ENCODE measurements around the gene RBP3. TPM values are rescaled to one million over a fixed set of nuclear protein-coding genes. Genes with fewer than 3 reads are reported as not detected.

RBP3 gene
- total and polyA plus RNA-seq, 10 donors = not detected

- H3K4me3 ChIP-seq = no peak overlapping the region
- H3K27ac ChIP-seq = no peak overlapping the region
- TF ChIP-seq POLR2AphosphoS5 (IDR thresholded peaks at IDR 0.05) (no peak), CTCF (IDR thresholded peaks at IDR 0.05 in 8 of 11, conservative IDR thresholded peaks at IDR 0.05 in 3 of 11) (no peak)
- no peaks in the 10 kb centered on the region for H3K4me1 ChIP-seq
- peak; percentile 40 for DNase-seq
- H3K9me3 ChIP-seq = no peaks in the 10 kb centered on the region
- peaks cover 0 to 19% (median 0%) of the 10 kb centered on the region in 7 donors for H3K27me3 ChIP-seq (replicated peaks in 1 of 7)
- WGBS, 5 donors = 80 to 95% (median 87%) methylated on average over 7 of the region's 7 CpGs
- no peaks in the 10 kb centered on the region for H3K36me3 ChIP-seq
- intact Hi-C loops (cut with DNase I; ENCODE audit: low total_unique reads) = no loop called here
These were observed 23.7 kb downstream of the RBP3 start for GRCh38 chr10:47371629-47372485.

- no peak overlapping the region for H3K27ac ChIP-seq
- H3K27me3 ChIP-seq (replicated peaks in 1 of 7) = peaks cover 0 to 26% (median 0%) of the 10 kb centered on the region in 7 donors
- no peaks in the 10 kb centered on the region for H3K36me3 ChIP-seq
- intact Hi-C loops (cut with DNase I; ENCODE audit: low total_unique reads) = no loop called here
- no peaks in the 10 kb centered on the region for H3K9me3 ChIP-seq
- TF ChIP-seq POLR2AphosphoS5 (IDR thresholded peaks at IDR 0.05) (no peak), CTCF (IDR thresholded peaks at IDR 0.05 in 8 of 11, conservative IDR thresholded peaks at IDR 0.05 in 3 of 11) (no peak), POLR2A (IDR thresholded peaks at IDR 0.05) (no peak)
- DNase-seq = peak; percentile 63
- H3K4me3 ChIP-seq = no peak overlapping the region
- WGBS, 5 donors = 62 to 69% (median 64%) methylated on average over 6 of the region's 6 CpGs
- H3K4me1 ChIP-seq = no peaks in the 10 kb centered on the region
These were observed 24.6 kb downstream of the RBP3 start for GRCh38 chr10:47372726-47373125.

DNA sequence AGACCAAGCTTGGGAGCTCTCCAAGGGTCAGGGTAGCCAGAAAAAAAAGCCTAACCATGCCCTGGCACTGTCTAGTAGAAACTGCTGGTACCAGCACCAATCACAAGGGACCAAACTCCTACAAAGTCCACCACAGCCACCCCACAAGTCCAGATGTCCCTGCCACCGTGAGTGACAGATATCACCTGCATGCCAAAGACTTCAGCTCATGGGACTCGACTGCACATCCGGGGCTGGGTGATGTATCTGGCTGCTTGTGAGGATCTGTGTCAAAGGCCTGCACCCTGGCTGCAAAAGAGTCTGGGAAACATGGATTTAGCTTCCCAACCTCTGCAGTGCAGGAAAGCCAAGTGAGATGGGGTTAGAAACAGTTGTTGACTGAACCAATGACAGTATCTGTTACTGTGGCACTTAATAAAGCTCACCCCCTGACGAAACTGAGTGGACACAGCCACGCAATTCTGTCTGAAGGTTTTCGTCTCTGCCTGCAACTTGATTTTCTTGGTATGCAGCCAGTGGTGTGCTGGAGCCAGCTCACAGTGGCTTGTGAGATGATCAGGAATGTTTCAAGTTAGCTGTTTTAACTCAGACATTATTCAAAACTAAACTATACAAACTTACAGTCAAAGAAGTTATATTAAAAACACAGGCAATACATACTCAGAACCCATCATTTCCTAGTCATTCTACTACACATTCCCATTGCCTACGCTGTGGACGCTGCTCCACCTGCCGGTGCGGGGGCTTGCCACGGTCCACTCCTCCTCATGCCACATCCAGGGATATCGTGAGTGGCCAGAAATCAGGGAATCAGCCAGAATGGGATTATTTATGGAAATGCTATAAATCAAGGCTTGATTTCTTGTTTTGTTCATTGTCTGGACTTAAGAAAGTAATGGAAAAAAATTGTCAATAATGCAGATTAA, 26.7 kb downstream of the RBP3 start:
- WGBS, 5 donors = 74 to 91% (median 82%) methylated on average over 12 of the region's 12 CpGs
- peak; percentile 45 for DNase-seq
- Histone ChIP-seq H3K9me3 (no peaks in the 10 kb centered on the region), H3K27ac (no peak overlapping the region), H3K4me1 (no peaks in the 10 kb centered on the region), H3K27me3 (replicated peaks in 1 of 7) (peaks cover 0 to 45% (median 0%) of the 10 kb centered on the region in 7 donors), H3K4me3 (no peak overlapping the region), H3K36me3 (no peaks in the 10 kb centered on the region)
- intact Hi-C loops (cut with DNase I; ENCODE audit: low total_unique reads) = no loop called here
- no peak for TF ChIP-seq POLR2AphosphoS5 (IDR thresholded peaks at IDR 0.05)
- TF ChIP-seq POLR2A (IDR thresholded peaks at IDR 0.05) = no peak
- TF ChIP-seq CTCF (IDR thresholded peaks at IDR 0.05 in 8 of 11, conservative IDR thresholded peaks at IDR 0.05 in 3 of 11) = no peak
